AG04450 (cell line): ENCODE results near the gene ASB13. TPM values are rescaled to one million over a fixed set of nuclear protein-coding genes. Genes with fewer than 3 reads are reported as not detected.

Source experiments
- CTCF ChIA-PET: fragments of 300-600, 350-600 bp; formaldehyde crosslinking; extraction: SDS; loops from one replicate; lab custom pipeline; 2022; ENCODE audit warnings: antibody characterized with exemption, inconsistent platforms; lab: Charles Lee
- POLR2A ChIA-PET: fragments of 350-600 bp; formaldehyde crosslinking; extraction: SDS; loops from one replicate; lab custom pipeline; 2021; ENCODE audit warnings: antibody characterized with exemption, inconsistent platforms; lab: Yijun Ruan, JAX
- DNase-seq: peaks from one replicate; pipeline ENCODE4 v3.0.0-alpha.2; 2011; ENCODE audit warnings: low read depth, low spot score
- H3K27ac ChIP-seq: one replicate; pipeline ENCODE4 v1.5.1; 2012; ENCODE audit warnings: low read depth, low read length, control low read depth
- H3K27me3 ChIP-seq: one replicate; pipeline ENCODE4 v1.6.0; 2012; ENCODE audit warnings: low read length; ENCODE audit not compliant: control insufficient read depth, insufficient read depth
- H3K4me3 ChIP-seq: 2 replicates; pipeline ENCODE4 v1.5.1; 2011; ENCODE audit warnings: mild to moderate bottlenecking, low read depth, low read length, control low read depth
- H3K9me3 ChIP-seq: 2 replicates; pipeline ENCODE4 v1.5.1; 2012; ENCODE audit warnings: low read length; ENCODE audit not compliant: control insufficient read depth, insufficient read depth
- polyA plus RNA-seq: library from polyadenylated mRNA; depleted of rRNA; stranded (reverse); fragments of >200 nt; gene quantifications from 2 replicates; pipeline ENCODE4 v1.2.3, GENCODE V29; 2011
- TF ChIP-seq, protein P1 (sequence below): IDR thresholded peaks from 2 replicates; pipeline ENCODE4 v1.5.1; 2011; ENCODE audit warnings: low read depth, low read length, control low read depth, inconsistent platforms

The ASB13 gene
- polyA plus RNA-seq, 1 experiment = 4.0 TPM

DNA sequence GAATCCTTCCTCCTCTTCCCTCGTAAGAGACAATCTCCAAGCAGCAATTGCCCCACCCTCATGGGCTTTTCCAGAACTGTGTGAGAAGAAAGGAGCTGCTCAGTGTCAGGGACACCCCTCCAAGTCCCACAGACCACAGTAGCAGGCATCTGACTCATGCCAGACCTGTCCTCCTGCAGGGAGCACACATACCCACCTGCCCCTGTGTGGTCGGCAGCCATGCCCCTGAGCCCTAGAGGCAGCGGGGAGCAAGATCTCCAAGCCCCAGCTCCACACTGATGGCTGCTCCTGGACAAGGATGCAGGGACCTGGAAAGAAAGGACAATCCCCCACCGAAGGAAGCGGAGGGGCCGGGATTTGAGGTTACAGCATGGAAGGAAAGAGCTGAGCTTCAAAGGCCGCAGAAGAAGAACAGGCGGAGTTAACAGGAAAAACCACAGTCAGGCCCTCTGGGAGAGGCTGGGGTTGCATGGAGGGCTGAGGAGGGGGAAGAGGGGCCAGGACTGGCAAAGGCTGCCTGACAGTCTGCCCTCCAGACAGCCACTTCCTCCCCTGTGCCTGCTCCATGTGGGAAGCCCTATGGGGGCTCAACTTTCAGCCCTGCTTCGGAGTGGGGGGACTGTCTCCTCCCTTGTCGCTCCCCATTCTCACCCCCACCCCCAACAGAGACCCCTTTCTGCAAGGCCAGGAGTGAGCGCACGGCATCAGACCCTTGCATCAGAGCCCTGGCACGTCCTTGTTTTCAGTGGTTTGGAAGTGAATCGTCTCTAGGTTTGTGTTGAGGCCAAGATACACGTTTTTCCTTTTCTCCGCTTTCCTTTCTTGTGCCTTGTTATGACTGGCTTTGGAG is 46.8 kb downstream of the ASB13 start:
- DNase-seq = no peak
- CTCF ChIA-PET = interaction anchor here (1.3 to 7.2 kb wide), 3 partner anchors 175 to 177 kb away, joined by 4 to 309 read pairs (median 16); no protein-coding TSS in a partner anchor
- no peaks in the 10 kb centered on the region; the same call in 1 of the 2 replicates for H3K9me3 ChIP-seq
- no peak overlapping the region for H3K4me3 ChIP-seq
- no peak overlapping the region for H3K27ac ChIP-seq
- no peaks in the 10 kb centered on the region for H3K27me3 ChIP-seq
- TF ChIP-seq, protein P1, sequence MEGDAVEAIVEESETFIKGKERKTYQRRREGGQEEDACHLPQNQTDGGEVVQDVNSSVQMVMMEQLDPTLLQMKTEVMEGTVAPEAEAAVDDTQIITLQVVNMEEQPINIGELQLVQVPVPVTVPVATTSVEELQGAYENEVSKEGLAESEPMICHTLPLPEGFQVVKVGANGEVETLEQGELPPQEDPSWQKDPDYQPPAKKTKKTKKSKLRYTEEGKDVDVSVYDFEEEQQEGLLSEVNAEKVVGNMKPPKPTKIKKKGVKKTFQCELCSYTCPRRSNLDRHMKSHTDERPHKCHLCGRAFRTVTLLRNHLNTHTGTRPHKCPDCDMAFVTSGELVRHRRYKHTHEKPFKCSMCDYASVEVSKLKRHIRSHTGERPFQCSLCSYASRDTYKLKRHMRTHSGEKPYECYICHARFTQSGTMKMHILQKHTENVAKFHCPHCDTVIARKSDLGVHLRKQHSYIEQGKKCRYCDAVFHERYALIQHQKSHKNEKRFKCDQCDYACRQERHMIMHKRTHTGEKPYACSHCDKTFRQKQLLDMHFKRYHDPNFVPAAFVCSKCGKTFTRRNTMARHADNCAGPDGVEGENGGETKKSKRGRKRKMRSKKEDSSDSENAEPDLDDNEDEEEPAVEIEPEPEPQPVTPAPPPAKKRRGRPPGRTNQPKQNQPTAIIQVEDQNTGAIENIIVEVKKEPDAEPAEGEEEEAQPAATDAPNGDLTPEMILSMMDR = no peak
- POLR2A ChIA-PET = interaction anchor here (0.6 kb wide), 1 partner anchor 177 kb away, joined by 3 read pairs; no protein-coding TSS in a partner anchor

DNA sequence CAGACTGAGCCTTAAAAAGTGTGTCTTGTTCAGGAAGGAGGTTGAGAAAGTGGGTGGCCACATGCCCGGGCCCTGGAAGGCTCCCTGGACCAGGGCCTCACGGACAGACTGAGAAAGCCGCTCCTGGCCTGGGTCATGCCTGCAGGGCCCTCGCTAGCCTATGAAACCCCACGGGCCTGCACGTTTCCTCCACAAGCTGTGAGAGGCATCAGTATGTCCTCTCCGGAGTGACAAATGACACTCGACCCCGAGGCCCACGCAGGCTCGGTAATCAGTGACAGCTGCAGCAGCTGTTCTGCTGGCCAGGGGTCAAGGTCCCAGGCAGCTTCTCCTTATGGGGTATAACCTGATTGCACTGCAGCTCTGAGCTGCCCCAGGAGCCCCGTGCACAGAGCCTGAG is 47.6 kb downstream of the ASB13 start:
- no peak for DNase-seq
- Histone ChIP-seq H3K4me3 (no peak overlapping the region), H3K27ac (no peak overlapping the region), H3K27me3 (no peaks in the 10 kb centered on the region), H3K9me3 (no peaks in the 10 kb centered on the region; the same call in 1 of the 2 replicates)
- ChIA-PET CTCF (interaction anchor here (1.3 to 3.1 kb wide), 2 partner anchors 174 to 177 kb away, joined by 4 to 16 read pairs; no protein-coding TSS in a partner anchor), POLR2A (no interaction called here)
- TF ChIP-seq, protein P1 = no peak

DNA sequence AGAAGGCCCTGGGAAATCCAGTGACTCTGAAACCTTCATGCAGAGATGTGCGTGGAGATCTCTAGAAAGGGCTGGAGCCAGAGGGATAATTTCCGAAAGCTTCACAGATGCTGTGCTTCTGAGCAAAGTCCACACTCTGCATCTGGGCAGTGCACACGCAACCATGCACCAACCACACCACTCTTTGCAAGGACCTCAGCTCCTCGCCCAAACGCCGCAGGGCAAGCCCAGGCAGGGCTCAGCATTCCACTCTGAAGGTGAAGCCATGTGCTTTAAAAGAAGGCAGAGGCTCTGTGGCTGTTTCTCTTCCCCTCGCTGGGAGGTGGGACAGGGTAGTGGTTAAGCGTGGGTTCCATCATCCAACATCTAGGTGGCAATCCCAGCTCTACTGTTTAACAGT is 48.4 kb downstream of the ASB13 start:
- Histone ChIP-seq H3K9me3 (no peaks in the 10 kb centered on the region; the same call in 1 of the 2 replicates), H3K27me3 (no peaks in the 10 kb centered on the region), H3K27ac (no peak overlapping the region), H3K4me3 (no peak overlapping the region)
- TF ChIP-seq, protein P1 = no peak
- POLR2A ChIA-PET = no interaction called here
- CTCF ChIA-PET = interaction anchor here (0.7 to 3.1 kb wide), 2 partner anchors 12 to 176 kb away, joined by 3 to 16 read pairs; no protein-coding TSS in a partner anchor
- no peak for DNase-seq

DNA sequence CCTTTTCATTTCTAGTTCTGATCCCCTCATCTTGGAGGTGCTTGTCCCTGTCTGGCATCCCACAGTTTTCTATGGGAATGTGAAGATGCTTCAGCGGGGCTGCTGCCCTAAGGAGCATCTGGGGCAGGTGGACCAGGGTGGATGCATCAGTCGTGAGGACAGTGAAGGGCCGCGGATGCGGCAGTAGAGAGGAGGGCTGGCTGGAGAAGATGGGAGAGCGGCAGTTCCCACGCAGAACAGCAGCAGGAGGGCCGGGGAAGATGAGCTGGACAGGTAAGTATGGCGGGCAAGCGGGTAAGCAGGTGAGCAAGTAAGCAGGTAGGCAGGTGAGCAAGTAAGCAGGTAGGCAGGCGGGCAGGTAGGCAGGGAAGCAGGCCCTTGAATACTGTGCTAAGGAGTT is 48.9 kb downstream of the ASB13 start:
- H3K27ac ChIP-seq = no peak overlapping the region
- POLR2A ChIA-PET = no interaction called here
- no peaks in the 10 kb centered on the region; the same call in 1 of the 2 replicates for H3K9me3 ChIP-seq
- TF ChIP-seq, protein P1 = no peak
- DNase-seq = no peak
- H3K4me3 ChIP-seq = no peak overlapping the region
- CTCF ChIA-PET = interaction anchor here (0.7 to 3.1 kb wide), 2 partner anchors 12 to 175 kb away, joined by 3 to 16 read pairs; no protein-coding TSS in a partner anchor
- H3K27me3 ChIP-seq = no peaks in the 10 kb centered on the region

DNA sequence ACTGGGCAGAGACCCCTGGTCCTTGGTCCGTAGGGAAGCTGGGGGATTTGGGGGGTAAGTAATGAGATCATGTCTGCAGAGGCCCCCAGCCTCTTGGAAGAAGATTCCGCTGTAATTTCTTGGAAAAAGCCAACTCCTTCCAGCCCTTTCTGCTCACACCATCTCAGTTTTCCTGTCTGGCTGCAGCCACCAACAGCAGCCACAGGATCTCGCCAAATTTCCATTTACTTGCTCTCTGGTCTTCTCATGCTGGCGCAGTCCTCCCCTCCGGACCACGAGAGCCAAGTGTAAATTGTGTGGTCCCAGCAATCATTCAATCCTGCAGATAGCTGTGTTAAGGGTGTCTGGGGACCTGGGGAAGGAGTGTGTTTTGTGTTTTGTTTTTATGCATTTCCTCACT is 49.6 kb downstream of the ASB13 start:
- CTCF ChIA-PET = interaction anchor here (1.0 to 3.1 kb wide), 2 partner anchors 13 to 175 kb away, joined by 4 to 16 read pairs; no protein-coding TSS in a partner anchor
- Histone ChIP-seq H3K27ac (no peak overlapping the region), H3K4me3 (no peak overlapping the region), H3K9me3 (no peaks in the 10 kb centered on the region; the same call in 1 of the 2 replicates), H3K27me3 (no peaks in the 10 kb centered on the region)
- TF ChIP-seq, protein P1 = no peak
- POLR2A ChIA-PET = no interaction called here
- no peak for DNase-seq
